Keratinocyte (primary cell): ENCODE data around the gene ASMT. TPM values are rescaled to one million over a fixed set of nuclear protein-coding genes. Genes with fewer than 3 reads are reported as not detected.

Experiments
- DNase-seq: peaks from one replicate; pipeline ENCODE4 v3.0.0-alpha.2; 2011; ENCODE audit warnings: low read depth, missing footprints, low spot score
- FAIRE-seq: peaks from 2 replicates; lab custom pipeline; 2011; peaks lifted over from hg19 to GRCh38; lab: Jason Lieb, UNC
- H2AFZ ChIP-seq: 2 replicates; pipeline ENCODE4 v1.6.0; 2012; ENCODE audit warnings: low read length, control low read depth, inconsistent platforms; ENCODE audit not compliant: control insufficient read depth
- H3K27ac ChIP-seq: 2 replicates; pipeline ENCODE4 v1.5.1; 2011; ENCODE audit warnings: low read length; ENCODE audit not compliant: control insufficient read depth, insufficient read depth
- H3K27me3 ChIP-seq: 3 replicates; pipeline ENCODE4 v1.6.0; 2011; ENCODE audit warnings: low read length; ENCODE audit not compliant: control insufficient read depth, insufficient read depth; ENCODE audit errors: extremely low read depth
- H3K36me3 ChIP-seq, 2 experiments: 2 replicates in 1 of 2; 3 replicates in 1 of 2; pipeline ENCODE4 v1.5.1; 2011; ENCODE audit warnings: low read length in 2 of 2, mild to moderate bottlenecking in 1 of 2; ENCODE audit not compliant: control insufficient read depth in 2 of 2, insufficient read depth in 2 of 2; ENCODE audit errors: extremely low read depth in 1 of 2
- H3K4me1 ChIP-seq: 3 replicates; pipeline ENCODE4 v1.5.1; 2011; ENCODE audit warnings: low read length; ENCODE audit not compliant: control insufficient read depth, insufficient read depth; ENCODE audit errors: extremely low read depth
- H3K4me2 ChIP-seq: 3 replicates; pipeline ENCODE4 v1.6.0; 2011; ENCODE audit warnings: low read depth, low read length; ENCODE audit not compliant: control insufficient read depth, insufficient read depth; ENCODE audit errors: extremely low read depth
- H3K4me3 ChIP-seq, 3 experiments: fragments of 200-600 bp in 1 of 3; sonication (generic) in 1 of 3; 2 replicates in 2 of 3; 3 replicates in 1 of 3; pipeline ENCODE4 v1.5.1; 2011 to 2016; ENCODE audit warnings: low read length in 3 of 3, mild to moderate bottlenecking in 3 of 3, control low read depth in 2 of 3, inconsistent platforms in 1 of 3, low read depth in 1 of 3, mixed read lengths in 1 of 3, mixed run types in 1 of 3, moderate library complexity in 1 of 3; ENCODE audit not compliant: control insufficient read depth in 2 of 3, insufficient read depth in 2 of 3; ENCODE audit errors: extremely low read depth in 1 of 3
- H3K79me2 ChIP-seq: 2 replicates; pipeline ENCODE4 v1.6.0; 2012; ENCODE audit warnings: low read length; ENCODE audit not compliant: control insufficient read depth, insufficient read depth
- H3K9ac ChIP-seq: 3 replicates; pipeline ENCODE4 v1.6.0; 2011; ENCODE audit warnings: low read length; ENCODE audit not compliant: control insufficient read depth, insufficient read depth; ENCODE audit errors: extremely low read depth
- H3K9me1 ChIP-seq: 3 replicates; pipeline ENCODE4 v1.6.0; 2011; ENCODE audit warnings: low read length; ENCODE audit not compliant: control insufficient read depth, insufficient read depth; ENCODE audit errors: extremely low read depth
- H3K9me3 ChIP-seq: 2 replicates; pipeline ENCODE4 v1.5.1; 2012; ENCODE audit warnings: low read depth, low read length; ENCODE audit not compliant: control insufficient read depth
- H4K20me1 ChIP-seq: 3 replicates; pipeline ENCODE4 v1.6.0; 2011; ENCODE audit warnings: low read length; ENCODE audit not compliant: control insufficient read depth, insufficient read depth; ENCODE audit errors: extremely low read depth
- EZH2 ChIP-seq: IDR thresholded peaks from one replicate; pipeline ENCODE4 v1.6.1; 2012; ENCODE audit warnings: inconsistent platforms, mild to moderate bottlenecking, low read length, moderate library complexity
- dilution Hi-C: fragments of 300-500 bp; cut with MboI; formaldehyde crosslinking; loops from one replicate; pipeline ENCODE4 v1.7.0; 2020; ENCODE audit warnings: low sequenced_read_pairs; ENCODE audit not compliant: extremely low pct_ligation_motif_present
- polyA plus RNA-seq, 5 experiments: library from polyadenylated mRNA; depleted of rRNA in 3 of 5; stranded (reverse) in 3 of 5; stranded (forward) in 1 of 5; unstranded in 1 of 5; fragments of >200 nt; gene quantifications; 1 replicate in 1 of 5; 2 replicates in 3 of 5; 3 replicates in 1 of 5; pipeline versions ENCODE4 v1.2.1 to v1.2.3, GENCODE V29; 2011 to 2012; ENCODE audit warnings: missing spikeins in 2 of 5, low read depth in 1 of 5, low replicate concordance in 1 of 5
- TF ChIP-seq, protein P1 (sequence below), 3 experiments: IDR thresholded peaks in 1 of 3; conservative IDR thresholded peaks in 1 of 3; optimal IDR thresholded peaks in 1 of 3; 2 replicates in 2 of 3; 3 replicates in 1 of 3; pipeline versions ENCODE3 to v1.5.1; 2011; ENCODE audit warnings: low read length in 3 of 3, mild to moderate bottlenecking in 3 of 3, moderate library complexity in 2 of 3, control low read depth in 1 of 3, inconsistent platforms in 1 of 3; ENCODE audit not compliant: insufficient read depth in 2 of 3; ENCODE audit errors: extremely low read depth in 1 of 3

The ASMT gene
- polyA plus RNA-seq, 1 donor (not counting 4 experiments of a cell fraction or from before 2014, with no cell fraction given) = not detected

DNA sequence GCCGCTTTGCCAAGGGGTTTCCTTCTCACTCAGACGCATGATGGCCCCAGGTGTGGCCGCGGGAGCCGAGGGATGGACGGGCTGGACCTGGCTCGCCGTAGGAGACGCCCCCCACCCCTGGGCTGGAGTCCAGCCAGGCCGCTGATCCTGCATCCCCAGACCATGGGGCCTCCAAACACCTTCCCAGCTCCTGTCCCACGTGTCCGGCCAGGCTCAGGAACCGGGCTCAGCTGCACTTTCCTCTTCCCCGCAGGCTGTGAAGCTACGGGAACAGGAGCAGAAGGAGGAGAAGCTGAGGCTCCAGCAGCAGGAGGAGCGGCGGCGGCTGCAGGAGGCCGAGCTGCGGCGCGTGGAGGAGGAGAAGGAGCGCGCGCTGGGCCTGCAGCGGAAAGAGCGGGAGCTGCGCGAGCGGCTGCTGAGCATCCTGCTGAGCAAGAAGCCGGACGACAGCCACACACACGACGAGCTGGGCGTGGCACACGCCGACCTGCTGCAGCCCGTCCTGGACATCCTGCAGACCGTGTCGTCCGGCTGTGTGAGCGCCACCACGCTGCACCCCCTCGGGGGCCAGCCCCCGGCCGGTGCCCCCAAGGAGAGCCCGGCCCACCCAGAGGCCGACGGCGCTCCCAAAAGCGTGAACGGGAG, 14.3 kb upstream of the ASMT start:
- peaks cover 33% of the 10 kb centered on the region for H3K79me2 ChIP-seq

DNA sequence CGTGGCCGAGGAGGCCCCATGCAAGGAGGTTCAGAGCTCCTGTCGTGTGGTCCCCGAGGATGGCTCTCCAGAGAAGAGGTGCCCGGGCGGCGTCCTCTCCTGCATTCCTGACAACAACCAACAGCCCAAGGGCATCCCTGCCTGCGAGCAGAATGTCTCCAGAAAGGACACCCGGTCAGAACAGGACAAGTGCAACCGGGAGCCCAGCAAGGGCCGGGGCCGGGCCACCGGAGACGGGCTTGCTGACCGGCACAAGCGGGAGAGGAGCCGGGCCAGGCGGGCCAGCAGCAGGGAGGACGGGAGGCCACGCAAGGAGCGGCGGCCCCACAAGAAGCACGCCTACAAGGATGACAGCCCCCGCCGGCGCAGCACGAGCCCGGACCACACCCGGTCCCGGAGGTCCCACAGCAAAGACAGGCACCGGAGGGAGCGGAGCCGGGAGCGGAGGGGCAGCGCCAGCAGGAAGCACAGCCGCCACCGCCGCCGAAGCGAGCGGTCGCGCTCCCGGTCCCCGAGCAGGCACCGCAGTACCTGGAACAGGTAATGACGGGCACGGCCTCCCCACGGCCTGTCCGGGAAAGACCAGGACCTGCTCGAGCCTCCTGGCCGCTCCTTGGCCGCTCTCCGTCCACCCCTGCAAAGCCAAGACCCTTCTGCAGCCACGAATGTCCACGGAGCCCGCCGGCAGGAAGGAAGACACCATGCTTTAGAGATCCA, 13.7 kb upstream of the ASMT start:
- FAIRE-seq (no peak), DNase-seq (no peak)
- H3K9me1 ChIP-seq = no peaks in the 10 kb centered on the region
- H2AFZ ChIP-seq = no peak overlapping the region
- H3K4me1 ChIP-seq = no peaks in the 10 kb centered on the region
- peaks cover 11 to 39% of the 10 kb centered on the region in 2 experiments for H3K36me3 ChIP-seq
- TF ChIP-seq EZH2 = no peak
- H3K27ac ChIP-seq = no peak overlapping the region
- H3K79me2 ChIP-seq = peaks cover 27% of the 10 kb centered on the region
- H3K9ac ChIP-seq = no peak overlapping the region
- dilution Hi-C loops = no loop called here
- no peaks in the 10 kb centered on the region for H3K9me3 ChIP-seq
- H3K4me3 ChIP-seq = no peak overlapping the region
- no peak overlapping the region for H3K4me2 ChIP-seq
- no peaks in the 10 kb centered on the region for H4K20me1 ChIP-seq
- no peaks in the 10 kb centered on the region for H3K27me3 ChIP-seq

More for the DNA sequence above, 14.3 kb upstream of the ASMT start:
- no peaks in the 10 kb centered on the region for H3K4me1 ChIP-seq
- no peak overlapping the region for H3K4me3 ChIP-seq
- H3K27me3 ChIP-seq = no peaks in the 10 kb centered on the region
- H3K9me3 ChIP-seq = no peaks in the 10 kb centered on the region
- DNase-seq (no peak), FAIRE-seq (no peak)
- no peak overlapping the region for H3K4me2 ChIP-seq
- no peak overlapping the region for H3K9ac ChIP-seq
- no peaks in the 10 kb centered on the region for H4K20me1 ChIP-seq
- H3K9me1 ChIP-seq = no peaks in the 10 kb centered on the region
- H3K36me3 ChIP-seq = peaks cover 17 to 45% of the 10 kb centered on the region in 2 experiments
- no peak overlapping the region for H2AFZ ChIP-seq
- dilution Hi-C loops = no loop called here
- no peak for TF ChIP-seq EZH2
- TF ChIP-seq, protein P1, sequence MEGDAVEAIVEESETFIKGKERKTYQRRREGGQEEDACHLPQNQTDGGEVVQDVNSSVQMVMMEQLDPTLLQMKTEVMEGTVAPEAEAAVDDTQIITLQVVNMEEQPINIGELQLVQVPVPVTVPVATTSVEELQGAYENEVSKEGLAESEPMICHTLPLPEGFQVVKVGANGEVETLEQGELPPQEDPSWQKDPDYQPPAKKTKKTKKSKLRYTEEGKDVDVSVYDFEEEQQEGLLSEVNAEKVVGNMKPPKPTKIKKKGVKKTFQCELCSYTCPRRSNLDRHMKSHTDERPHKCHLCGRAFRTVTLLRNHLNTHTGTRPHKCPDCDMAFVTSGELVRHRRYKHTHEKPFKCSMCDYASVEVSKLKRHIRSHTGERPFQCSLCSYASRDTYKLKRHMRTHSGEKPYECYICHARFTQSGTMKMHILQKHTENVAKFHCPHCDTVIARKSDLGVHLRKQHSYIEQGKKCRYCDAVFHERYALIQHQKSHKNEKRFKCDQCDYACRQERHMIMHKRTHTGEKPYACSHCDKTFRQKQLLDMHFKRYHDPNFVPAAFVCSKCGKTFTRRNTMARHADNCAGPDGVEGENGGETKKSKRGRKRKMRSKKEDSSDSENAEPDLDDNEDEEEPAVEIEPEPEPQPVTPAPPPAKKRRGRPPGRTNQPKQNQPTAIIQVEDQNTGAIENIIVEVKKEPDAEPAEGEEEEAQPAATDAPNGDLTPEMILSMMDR (optimal IDR thresholded peaks at IDR 0.05 in 1 of 3, IDR thresholded peaks at IDR 0.05 in 1 of 3, conservative IDR thresholded peaks at IDR 0.05 in 1 of 3; ENCODE audit: extremely low read depth in 1 of 3, insufficient read depth in 2 of 3, low read length in 3 of 3) = no peak
- no peak overlapping the region for H3K27ac ChIP-seq
